GM12875 (cell line): ENCODE measurements around the gene KCNB1.

Experiments used
- H3K4me3 ChIP-seq: one replicate; pipeline ENCODE4 v1.5.1; 2011; ENCODE audit warnings: low read depth, low read length, control low read depth
- TF ChIP-seq, protein P1 (sequence below): IDR thresholded peaks from 2 replicates; pipeline ENCODE4 v1.5.1; 2011; ENCODE audit warnings: low read depth, mild to moderate bottlenecking, control low read depth, inconsistent platforms, low read length, moderate library complexity, borderline replicate concordance; ENCODE audit not compliant: insufficient read depth

Gene KCNB1

DNA sequence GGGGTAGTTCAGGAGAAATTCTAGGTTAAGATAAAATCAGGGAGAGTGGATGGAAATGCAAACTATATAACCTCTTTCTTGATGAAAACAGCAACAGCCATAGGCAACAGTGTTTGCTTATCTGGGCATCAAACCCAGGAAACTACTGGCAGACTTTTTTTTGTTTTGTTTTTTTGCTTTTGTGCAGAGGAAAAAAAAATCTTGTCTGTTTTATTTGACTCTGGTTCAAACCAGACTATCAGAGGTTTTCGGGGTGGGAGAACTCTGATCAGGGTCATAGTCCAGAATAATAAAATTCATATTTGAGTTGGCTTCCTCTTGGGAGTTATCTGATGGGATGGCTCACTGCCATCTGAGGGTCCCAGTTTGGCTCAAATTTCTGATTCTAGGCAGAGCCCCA, 115.8 kb downstream of the KCNB1 start:
- no peak overlapping the region for H3K4me3 ChIP-seq
- TF ChIP-seq, protein P1, sequence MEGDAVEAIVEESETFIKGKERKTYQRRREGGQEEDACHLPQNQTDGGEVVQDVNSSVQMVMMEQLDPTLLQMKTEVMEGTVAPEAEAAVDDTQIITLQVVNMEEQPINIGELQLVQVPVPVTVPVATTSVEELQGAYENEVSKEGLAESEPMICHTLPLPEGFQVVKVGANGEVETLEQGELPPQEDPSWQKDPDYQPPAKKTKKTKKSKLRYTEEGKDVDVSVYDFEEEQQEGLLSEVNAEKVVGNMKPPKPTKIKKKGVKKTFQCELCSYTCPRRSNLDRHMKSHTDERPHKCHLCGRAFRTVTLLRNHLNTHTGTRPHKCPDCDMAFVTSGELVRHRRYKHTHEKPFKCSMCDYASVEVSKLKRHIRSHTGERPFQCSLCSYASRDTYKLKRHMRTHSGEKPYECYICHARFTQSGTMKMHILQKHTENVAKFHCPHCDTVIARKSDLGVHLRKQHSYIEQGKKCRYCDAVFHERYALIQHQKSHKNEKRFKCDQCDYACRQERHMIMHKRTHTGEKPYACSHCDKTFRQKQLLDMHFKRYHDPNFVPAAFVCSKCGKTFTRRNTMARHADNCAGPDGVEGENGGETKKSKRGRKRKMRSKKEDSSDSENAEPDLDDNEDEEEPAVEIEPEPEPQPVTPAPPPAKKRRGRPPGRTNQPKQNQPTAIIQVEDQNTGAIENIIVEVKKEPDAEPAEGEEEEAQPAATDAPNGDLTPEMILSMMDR: no peak

DNA sequence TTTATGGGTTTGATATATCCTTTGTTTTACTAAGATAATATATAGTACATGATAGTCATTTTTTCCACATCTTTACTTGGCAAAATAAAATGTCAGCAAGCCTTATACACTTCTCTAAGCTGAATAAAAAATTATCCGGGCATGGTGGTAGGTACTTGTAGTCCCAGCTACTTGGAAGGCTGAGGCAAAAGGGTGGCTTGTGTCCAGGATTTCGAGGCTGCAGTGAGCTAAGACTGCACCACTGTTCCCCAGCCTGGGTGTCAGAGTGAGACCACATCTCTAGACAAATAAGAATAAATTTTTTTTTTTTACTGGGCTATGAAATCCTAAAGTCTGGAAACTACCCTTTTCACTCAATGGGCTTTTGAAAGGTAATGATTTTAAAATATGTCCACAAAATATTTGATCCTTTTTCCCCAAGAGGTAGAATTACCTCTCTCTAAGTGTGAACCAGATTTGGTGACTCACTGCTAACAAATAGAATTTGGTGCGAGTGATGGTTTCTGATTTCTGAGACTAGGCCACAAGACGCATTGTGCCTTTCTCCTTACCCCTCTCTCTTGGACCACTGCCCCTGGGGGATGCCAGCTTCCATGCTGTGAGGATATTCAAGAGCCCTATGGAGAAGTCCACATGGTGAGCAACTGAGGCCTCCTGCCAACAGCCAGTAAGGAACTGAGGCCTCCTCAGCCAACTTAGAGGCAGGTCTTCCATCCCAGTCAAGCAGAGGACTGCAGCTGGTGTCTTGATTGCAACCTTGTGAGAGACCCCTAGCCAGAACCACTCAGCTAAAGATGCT, 120.4 kb downstream of the KCNB1 start:
- TF ChIP-seq, protein P1: no peak
- H3K4me3 ChIP-seq: no peak overlapping the region

DNA sequence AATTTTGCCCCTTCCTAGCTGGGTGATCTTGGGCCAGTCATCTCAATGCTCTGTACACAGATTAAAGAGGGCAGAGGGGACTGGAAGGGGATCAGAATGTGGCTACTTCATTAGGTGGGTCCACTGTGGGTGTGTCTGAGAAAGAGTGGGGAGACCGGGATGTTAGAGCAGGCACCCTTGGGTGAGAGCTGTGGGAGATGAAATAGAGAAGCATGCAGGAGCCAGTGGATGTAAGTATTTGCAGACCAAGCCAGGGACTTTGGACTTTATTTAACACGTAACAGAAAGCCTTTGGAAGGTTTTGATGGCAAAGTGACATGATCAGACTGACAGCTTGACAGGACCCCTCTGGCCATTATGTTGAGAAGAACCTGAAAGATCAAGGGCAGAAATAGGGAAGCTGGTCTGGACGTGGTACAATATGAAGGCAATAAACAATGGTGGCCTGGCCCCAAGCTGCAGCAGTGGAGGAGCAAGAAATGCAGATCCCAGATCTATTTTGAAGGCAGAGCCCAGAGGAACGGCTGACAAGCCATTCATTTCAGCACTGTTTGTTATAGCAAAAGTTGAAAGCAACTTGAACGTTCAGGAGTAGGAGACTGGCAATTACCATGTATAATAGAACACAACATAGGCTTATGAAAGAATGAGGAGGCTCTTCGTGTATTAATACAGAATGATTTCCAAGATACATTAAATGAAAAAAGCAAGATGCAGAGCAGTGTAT, 122.1 kb downstream of the KCNB1 start:
- H3K4me3 ChIP-seq: no peak overlapping the region
- TF ChIP-seq, protein P1: no peak

DNA sequence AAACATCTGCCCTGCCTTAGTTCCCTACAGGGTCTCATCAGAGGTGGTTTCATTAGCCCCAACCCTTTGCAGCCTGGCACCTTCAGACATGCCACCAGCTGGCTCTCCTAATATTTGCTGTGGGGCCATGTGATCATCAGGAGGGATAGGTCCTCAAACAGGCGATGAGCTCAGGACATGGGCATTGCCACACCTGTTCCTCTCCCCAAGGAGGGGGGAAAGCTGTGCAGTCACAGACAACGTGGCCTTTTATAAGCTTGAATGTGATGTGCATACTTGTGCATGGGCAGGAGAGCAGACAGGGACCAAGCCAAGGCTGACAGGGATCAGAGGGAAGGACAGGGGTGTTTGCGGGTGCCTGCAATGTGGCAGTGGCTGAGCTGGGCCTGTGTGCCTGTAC, 125.8 kb downstream of the KCNB1 start:
- TF ChIP-seq, protein P1: no peak
- no peak overlapping the region for H3K4me3 ChIP-seq

DNA sequence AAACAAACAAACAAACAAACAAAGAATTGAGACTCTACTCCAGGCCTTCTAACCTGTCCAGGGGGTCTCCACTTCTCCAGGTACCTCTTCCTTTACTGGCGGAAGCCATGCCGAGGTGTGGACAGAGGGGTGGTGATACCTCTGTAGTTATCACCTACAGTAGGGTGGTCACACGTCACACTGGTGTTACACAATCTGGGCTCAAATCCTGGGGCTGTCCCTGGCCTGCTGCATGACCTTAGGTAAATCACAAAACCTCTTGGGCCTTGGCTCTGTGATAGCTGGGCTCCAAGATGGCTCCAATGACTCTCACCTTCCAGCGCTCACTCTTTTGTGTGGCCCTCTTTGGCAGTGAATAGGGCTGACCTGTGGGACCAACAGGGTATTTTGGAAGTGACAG, 127.8 kb downstream of the KCNB1 start:
- TF ChIP-seq, protein P1: no peak
- H3K4me3 ChIP-seq: no peak overlapping the region

DNA sequence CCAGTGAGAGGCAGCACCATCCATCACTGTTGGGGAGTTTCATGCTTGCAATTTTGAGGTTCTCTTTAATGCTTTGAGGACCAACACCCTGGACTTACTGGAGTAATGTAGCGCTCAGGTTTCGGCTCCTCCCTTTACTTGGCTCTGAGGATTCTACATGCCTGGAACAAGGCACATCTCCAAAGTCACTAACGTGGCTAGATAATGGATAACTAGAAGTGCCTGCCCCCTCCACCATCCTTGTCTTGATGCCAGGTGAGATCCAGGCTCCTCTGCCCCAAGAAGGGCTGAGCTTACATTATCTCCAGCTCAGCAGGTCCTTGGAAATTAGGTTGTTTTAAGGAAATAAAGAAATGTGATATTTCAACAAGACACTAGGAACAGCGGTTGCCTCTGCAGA, 129.1 kb downstream of the KCNB1 start:
- TF ChIP-seq, protein P1: no peak

DNA sequence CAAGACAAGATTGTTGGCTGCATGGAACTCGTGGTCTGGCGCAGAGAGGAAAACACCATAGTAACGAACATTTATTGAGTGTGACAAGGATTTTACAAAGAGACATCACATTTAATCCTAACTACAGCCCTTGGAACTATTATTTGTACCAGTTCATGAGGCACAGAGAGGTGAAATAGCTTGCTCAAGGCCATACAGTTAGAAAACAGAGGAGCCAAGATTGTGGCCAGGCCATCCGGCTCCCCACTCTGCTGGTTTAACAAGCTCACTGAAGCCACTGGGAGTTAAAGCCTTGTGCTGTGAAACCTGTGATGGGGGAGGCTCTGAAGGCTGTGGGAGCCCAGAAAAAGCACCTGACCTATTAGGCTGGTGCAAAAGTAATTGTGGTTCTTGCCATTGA, 129.7 kb downstream of the KCNB1 start:
- TF ChIP-seq, protein P1: no peak
- no peak overlapping the region for H3K4me3 ChIP-seq

More for the DNA sequence above, 129.1 kb downstream of the KCNB1 start:
- no peak overlapping the region for H3K4me3 ChIP-seq
